Epithelial cell of esophagus (primary cell): Measurements from ENCODE around the gene DHRSX.
A peak's percentile ranks its signal among the peaks of the same experiment; 100 is the strongest.

Source experiments
- DNase-seq: peaks from one replicate; pipeline ENCODE4 v3.0.0; 2010; ENCODE audit warnings: low read depth
- H3K4me3 ChIP-seq: 2 replicates; pipeline ENCODE4 v1.5.1; 2011; ENCODE audit warnings: mild to moderate bottlenecking, low read length, control low read depth
- CTCF ChIP-seq: IDR thresholded peaks from 2 replicates; pipeline ENCODE4 v1.5.1; 2011; ENCODE audit warnings: low read depth, mild to moderate bottlenecking, low read length, control low read depth, inconsistent platforms; ENCODE audit not compliant: insufficient read depth; ENCODE audit errors: missing control alignments

The DHRSX gene

GRCh38 chrX:2488621-2489285 is 12.0 kb downstream of the DHRSX start:
- no peak for TF ChIP-seq CTCF
- no peak for DNase-seq
- H3K4me3 ChIP-seq = no peak overlapping the region

- no peak overlapping the region for H3K4me3 ChIP-seq
- no peak for TF ChIP-seq CTCF
- DNase-seq = no peak
These were observed 13.4 kb downstream of the DHRSX start for GRCh38 chrX:2487366-2487765.

- no peak for DNase-seq
- TF ChIP-seq CTCF = no peak
- H3K4me3 ChIP-seq = no peak overlapping the region
These were observed 14.2 kb downstream of the DHRSX start for GRCh38 chrX:2486476-2487133.

GRCh38 chrX:2485789-2486345 is 14.9 kb downstream of the DHRSX start:
- TF ChIP-seq CTCF = no peak
- no peak for DNase-seq
- no peak overlapping the region for H3K4me3 ChIP-seq

GRCh38 chrX:2484721-2485648 is 15.8 kb downstream of the DHRSX start:
- DNase-seq = peak; percentile 39
- H3K4me3 ChIP-seq = no peak overlapping the region
- no peak for TF ChIP-seq CTCF

- H3K4me3 ChIP-seq = no peak overlapping the region
- no peak for TF ChIP-seq CTCF
- DNase-seq = no peak
These were observed 16.5 kb downstream of the DHRSX start for GRCh38 chrX:2484256-2484655.
